ENCODE data around the gene PTPN7. TPM values are rescaled to one million over a fixed set of nuclear protein-coding genes. Genes with fewer than 3 reads are reported as not detected.
"Not testable (repeated sequence)": the region's sequence is repeated elsewhere in the genome, so short reads cannot be mapped to it uniquely, and the experiment has no call there.

The PTPN7 gene
- total RNA-seq, 1 donor from 2014 or later, result 0.13 TPM

GRCh38 chr1:202189918-202190715, 29.7 kb upstream of the PTPN7 start:
- DNase-seq (ENCODE audit: low read depth in 2 of 2), result peak in 1 of 2 donors; percentile 16

GRCh38 chr1:202189001-202189790, 28.8 kb upstream of the PTPN7 start:
- peak; percentile 32 to 56 for DNase-seq (ENCODE audit: low read depth in 2 of 2)

GRCh38 chr1:202187697-202188407, 27.4 kb upstream of the PTPN7 start:
- no peak for DNase-seq (ENCODE audit: low read depth in 2 of 2)

- DNase-seq (ENCODE audit: low read depth in 2 of 2), result no peak
Observed at GRCh38 chr1:202187041-202187671, 26.8 kb upstream of the PTPN7 start.

GRCh38 chr1:202186327-202186726, 25.9 kb upstream of the PTPN7 start:
- no peak for DNase-seq (ENCODE audit: low read depth in 2 of 2)

GRCh38 chr1:202184750-202185460, 24.5 kb upstream of the PTPN7 start:
- DNase-seq (ENCODE audit: low read depth in 2 of 2), result peak; percentile 29 to 84

GRCh38 chr1:202182040-202182877, 21.9 kb upstream of the PTPN7 start:
- no peak for DNase-seq (ENCODE audit: low read depth in 2 of 2)

- DNase-seq (ENCODE audit: low read depth in 2 of 2), result no peak
Observed at GRCh38 chr1:202181586-202181985, 21.2 kb upstream of the PTPN7 start.

- DNase-seq (ENCODE audit: low read depth in 2 of 2), result not testable (repeated sequence)
Observed at GRCh38 chr1:202180751-202181139, 20.3 kb upstream of the PTPN7 start.

- no peak for DNase-seq (ENCODE audit: low read depth in 2 of 2)
Observed at GRCh38 chr1:202179828-202180750, 19.7 kb upstream of the PTPN7 start.

- DNase-seq (ENCODE audit: low read depth in 2 of 2), result no peak
Observed at GRCh38 chr1:202176949-202177927, 16.8 kb upstream of the PTPN7 start.

- no peak for DNase-seq (ENCODE audit: low read depth in 2 of 2)
Observed at GRCh38 chr1:202173993-202174392, 13.6 kb upstream of the PTPN7 start.

GRCh38 chr1:202172015-202172355, 11.6 kb upstream of the PTPN7 start:
- no peak for DNase-seq (ENCODE audit: low read depth in 2 of 2)

GRCh38 chr1:202171292-202172014, 11.1 kb upstream of the PTPN7 start:
- no peak for DNase-seq (ENCODE audit: low read depth in 2 of 2)

GRCh38 chr1:202170726-202171125, 10.3 kb upstream of the PTPN7 start:
- DNase-seq (ENCODE audit: low read depth in 2 of 2), result no peak

GRCh38 chr1:202168861-202169260, 8.5 kb upstream of the PTPN7 start:
- DNase-seq (ENCODE audit: low read depth in 2 of 2), result no peak

Data from dermis microvascular lymphatic vessel endothelial cell (primary cell).